RWPE1 (cell line): Measurements from ENCODE around the gene MED13L.

ENCODE experiments used
- CTCF ChIA-PET: fragments of 350-600 bp; sonication (Branson Sonifier 250); formaldehyde crosslinking; extraction: SDS; loops from one replicate; lab custom pipeline; 2021; lab: Yijun Ruan, JAX
- POLR2A ChIA-PET: fragments of 400-600 bp; formaldehyde crosslinking; extraction: SDS; loops from one replicate; lab custom pipeline; 2020; ENCODE audit warnings: antibody characterized with exemption; ENCODE audit not compliant: low non-redundant PET; lab: Yijun Ruan, JAX
- DNase-seq: peaks from one replicate; pipeline ENCODE4 v3.0.0; 2012; ENCODE audit warnings: low spot score
- H3K27ac ChIP-seq: fragments of 450-650 bp; 2 replicates; pipeline ENCODE4 v1.5.1; 2017
- CTCF ChIP-seq: fragments of 450-650 bp; conservative IDR thresholded peaks from 2 replicates; pipeline ENCODE4 v1.5.1; 2017; ENCODE audit warnings: low read depth, mild to moderate bottlenecking

The MED13L gene

DNA sequence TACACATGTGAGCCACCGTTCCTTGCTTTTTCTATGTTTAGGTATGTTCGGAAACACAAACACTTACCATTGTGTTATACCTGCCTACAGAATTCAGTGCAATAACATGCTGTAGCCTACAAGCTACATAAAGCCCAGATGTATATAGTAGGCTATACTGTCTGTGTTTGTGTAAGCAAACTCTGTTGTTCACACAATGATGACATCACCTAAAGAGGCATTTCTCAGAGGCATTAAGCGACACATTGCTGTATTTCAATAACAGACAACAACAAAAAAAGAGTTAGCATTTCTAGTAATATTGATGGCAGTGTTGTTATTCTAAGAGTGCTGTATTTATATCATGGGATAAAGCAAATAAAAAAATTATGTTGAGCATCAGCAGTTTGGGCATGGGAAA lies 70.2 kb downstream of the MED13L start:
- DNase-seq = no peak
- CTCF ChIA-PET = no interaction called here
- POLR2A ChIA-PET = no interaction called here
- TF ChIP-seq CTCF = no peak
- H3K27ac ChIP-seq = no peak overlapping the region

DNA sequence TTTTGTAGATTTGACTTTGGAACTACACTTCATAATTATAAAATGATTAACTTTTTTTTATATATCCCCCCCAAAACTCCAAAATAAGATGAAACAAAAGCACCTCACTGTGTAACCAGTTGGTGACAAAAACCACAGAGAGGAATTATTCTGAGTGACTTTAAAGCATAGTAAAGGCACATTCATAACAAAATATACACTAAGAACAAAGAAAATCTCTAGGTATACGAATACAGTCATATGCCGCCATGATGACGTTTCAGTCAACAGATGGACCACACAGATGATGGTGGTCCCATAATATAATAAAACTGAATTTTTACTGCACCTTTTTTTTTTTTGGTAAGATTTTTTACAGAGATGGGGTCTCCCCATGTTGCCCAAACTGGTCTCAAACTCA lies 70.7 kb downstream of the MED13L start:
- no peak for TF ChIP-seq CTCF
- no peak overlapping the region for H3K27ac ChIP-seq
- CTCF ChIA-PET = no interaction called here
- no peak for DNase-seq
- POLR2A ChIA-PET = no interaction called here

GRCh38 chr12:116204785-116205184 lies 72.7 kb downstream of the MED13L start:
- no peak for DNase-seq
- no peak overlapping the region for H3K27ac ChIP-seq
- no peak for TF ChIP-seq CTCF
- ChIA-PET CTCF (interaction anchor here (0.6 kb wide), 1 partner anchor 23 kb away, joined by 3 read pairs; no protein-coding TSS in a partner anchor), POLR2A (no interaction called here)

GRCh38 chr12:116204169-116204568 lies 73.3 kb downstream of the MED13L start:
- no peak for DNase-seq
- no peak for TF ChIP-seq CTCF
- ChIA-PET POLR2A (no interaction called here), CTCF (no interaction called here)
- no peak overlapping the region for H3K27ac ChIP-seq

DNA sequence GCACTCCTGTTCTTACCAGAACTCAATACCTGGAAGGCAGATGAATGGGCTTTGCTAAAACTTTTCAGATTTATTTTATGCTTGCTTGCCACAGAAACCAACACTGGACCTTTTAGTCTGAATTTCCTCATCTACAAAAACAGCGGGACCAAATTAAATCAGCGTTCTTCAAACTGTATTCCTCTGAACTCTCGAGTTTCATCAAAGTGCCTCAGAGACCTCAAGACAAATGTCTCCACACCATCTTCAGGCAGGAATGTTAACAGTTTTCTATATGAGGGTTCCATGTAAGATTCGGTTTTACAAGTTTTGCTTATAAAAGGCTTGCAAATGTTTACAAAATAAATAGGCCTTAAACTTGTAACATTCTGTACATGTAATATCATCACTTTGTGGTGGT lies 74.6 kb downstream of the MED13L start:
- ChIA-PET POLR2A (no interaction called here), CTCF (no interaction called here)
- no peak for DNase-seq
- TF ChIP-seq CTCF = no peak
- H3K27ac ChIP-seq = no peak overlapping the region

DNA sequence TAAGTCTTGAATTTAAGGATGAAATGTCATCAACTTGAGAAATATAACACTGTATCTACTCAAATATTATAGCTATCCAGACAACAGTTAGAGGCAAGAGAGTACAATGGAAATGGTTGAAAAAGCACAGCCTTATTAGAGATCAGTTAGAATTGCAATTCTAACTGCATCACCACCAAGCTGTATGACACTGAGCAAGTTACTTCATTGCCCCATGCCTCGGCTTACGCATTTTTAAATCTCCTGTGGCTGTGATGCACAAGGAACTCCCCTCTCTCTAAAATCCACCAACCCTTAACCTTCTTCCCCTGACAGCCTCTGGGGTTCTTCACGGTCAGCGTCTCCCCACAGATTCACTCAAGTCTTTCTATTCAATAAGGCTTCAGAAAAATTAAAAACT lies 75.1 kb downstream of the MED13L start:
- ChIA-PET POLR2A (no interaction called here), CTCF (interaction anchor here (0.7 kb wide), 1 partner anchor 34 kb away, joined by 3 read pairs; no protein-coding TSS in a partner anchor)
- no peak for DNase-seq
- TF ChIP-seq CTCF = no peak
- H3K27ac ChIP-seq = no peak overlapping the region
